ENCODE measurements around the gene RUNDC1.

The RUNDC1 gene

DNA sequence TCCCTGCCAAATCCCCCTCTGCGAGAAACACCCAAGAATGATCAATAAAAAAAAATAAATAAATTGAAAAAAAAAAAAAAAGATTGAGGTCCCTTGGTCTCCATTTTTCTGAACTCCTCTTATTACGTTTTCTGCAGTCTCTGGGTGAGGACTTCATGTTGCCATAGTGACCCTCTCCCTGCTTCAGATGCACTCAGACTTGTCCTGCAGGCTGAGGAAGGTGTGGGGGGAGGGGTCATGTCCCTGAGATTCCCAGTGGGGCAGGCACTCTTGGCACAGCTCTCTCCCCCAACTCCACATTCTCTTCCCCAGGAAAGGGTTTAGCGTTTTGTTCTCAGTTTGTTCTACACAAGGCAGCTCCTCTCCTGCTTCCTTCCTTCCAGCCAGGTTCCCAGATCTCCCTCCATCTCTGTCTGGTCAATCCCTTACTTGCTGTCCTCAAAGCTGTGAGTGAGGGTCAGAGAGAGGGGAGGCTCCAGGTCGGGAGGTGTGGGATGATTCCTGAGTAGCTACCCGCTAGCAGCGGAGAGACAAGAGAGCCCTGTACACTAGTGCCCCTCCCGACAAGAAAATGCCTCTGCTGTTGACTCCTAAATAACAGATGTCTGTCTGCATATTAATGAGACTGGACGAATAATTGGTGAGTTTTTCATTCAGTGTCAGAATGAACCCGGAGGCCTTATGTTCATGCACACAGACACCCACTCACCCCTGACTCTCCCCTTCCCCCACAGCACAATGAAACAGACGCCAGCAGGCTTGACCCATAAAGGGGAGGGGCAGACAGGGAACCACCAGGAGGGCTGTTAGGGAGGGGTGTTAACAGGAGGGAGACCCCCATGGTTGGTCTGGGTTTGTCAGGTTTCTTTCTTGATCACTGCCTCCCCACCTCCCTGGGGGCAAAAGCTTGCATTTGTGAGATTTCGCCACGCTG, 53.9 kb downstream of the RUNDC1 start:
- Histone ChIP-seq H3K4me1 (ENCODE audit: low read depth, poor library complexity, severe bottlenecking) (no peaks in the 10 kb centered on the region), H3K4me2 (no peak overlapping the region), H3K36me3 (ENCODE audit: insufficient read depth) (no peaks in the 10 kb centered on the region), H2AFZ (ENCODE audit: low read depth) (no peak overlapping the region), H3K9ac (no peak overlapping the region), H3K79me2 (ENCODE audit: insufficient read depth, low read depth) (no peaks in the 10 kb centered on the region), H3K27me3 (ENCODE audit: insufficient read depth, low read depth) (no peaks in the 10 kb centered on the region), H3K27ac (no peak overlapping the region), H4K20me1 (ENCODE audit: insufficient read depth) (no peaks in the 10 kb centered on the region), H3K4me3 (IDR thresholded peaks at IDR 0.05; ENCODE audit: insufficient read depth, low read depth, low read length) (no peak overlapping the region)
- no peak for TF ChIP-seq CTCF (conservative IDR thresholded peaks at IDR 0.05; ENCODE audit: low read depth, low read length)

DNA sequence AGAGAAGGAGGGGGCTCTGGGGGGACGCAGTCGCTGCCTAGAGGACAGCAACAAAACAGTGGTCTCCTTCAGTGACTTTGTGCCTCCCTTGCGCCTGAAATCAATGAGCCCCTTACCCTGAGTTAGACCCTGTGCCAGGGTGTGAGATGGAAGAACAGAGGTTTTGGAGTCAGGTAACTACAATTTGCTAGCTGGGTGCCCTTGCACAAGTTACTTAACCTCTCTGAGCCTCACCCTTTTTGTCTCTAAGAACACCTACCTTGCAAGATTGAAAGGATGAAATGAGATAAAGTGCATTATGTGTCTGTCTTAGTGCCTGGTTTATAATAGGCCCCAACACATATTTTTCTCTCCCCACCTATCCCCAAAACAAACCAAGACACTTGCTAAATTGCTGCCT, 54.5 kb downstream of the RUNDC1 start:
- no peak overlapping the region for H3K27ac ChIP-seq
- TF ChIP-seq CTCF (conservative IDR thresholded peaks at IDR 0.05; ENCODE audit: low read depth, low read length) = no peak
- no peak overlapping the region for H3K4me3 ChIP-seq (IDR thresholded peaks at IDR 0.05; ENCODE audit: insufficient read depth, low read depth, low read length)

DNA sequence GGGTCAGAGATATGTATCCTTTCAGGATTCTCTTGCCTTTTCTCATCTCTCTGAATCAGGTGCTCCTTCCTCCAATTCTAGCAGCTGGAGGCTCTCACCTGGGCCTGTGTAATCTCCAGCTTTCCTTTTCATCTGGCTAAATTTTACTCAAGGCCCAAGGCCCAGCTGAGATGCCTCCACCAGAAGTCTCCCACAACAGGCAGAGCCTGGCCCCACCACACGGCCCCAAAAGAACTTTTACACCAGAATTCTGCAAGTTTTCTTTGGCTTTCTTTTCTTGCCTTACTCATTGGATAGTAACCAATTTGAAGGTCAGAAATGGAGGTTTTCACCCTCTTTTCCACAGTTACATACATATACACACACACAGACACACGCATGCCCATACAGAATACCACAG, 59.3 kb downstream of the RUNDC1 start:
- H3K4me3 ChIP-seq (IDR thresholded peaks at IDR 0.05; ENCODE audit: insufficient read depth, low read depth, low read length) = no peak overlapping the region
- TF ChIP-seq CTCF (conservative IDR thresholded peaks at IDR 0.05; ENCODE audit: low read depth, low read length) = no peak
- H3K27me3 ChIP-seq (ENCODE audit: insufficient read depth, low read depth) = no peaks in the 10 kb centered on the region
- no peaks in the 10 kb centered on the region for H4K20me1 ChIP-seq (ENCODE audit: insufficient read depth)
- H3K4me2 ChIP-seq = no peak overlapping the region
- no peak overlapping the region for H3K27ac ChIP-seq
- H3K36me3 ChIP-seq (ENCODE audit: insufficient read depth) = no peaks in the 10 kb centered on the region
- peaks cover 13% of the 10 kb centered on the region for H3K4me1 ChIP-seq (ENCODE audit: low read depth, poor library complexity, severe bottlenecking)
- H3K79me2 ChIP-seq (ENCODE audit: insufficient read depth, low read depth) = no peaks in the 10 kb centered on the region
- no peak overlapping the region for H3K9ac ChIP-seq
- no peak overlapping the region for H2AFZ ChIP-seq (ENCODE audit: low read depth)

More for the DNA sequence above, 54.5 kb downstream of the RUNDC1 start:
- H3K4me1 ChIP-seq (ENCODE audit: low read depth, poor library complexity, severe bottlenecking) = no peaks in the 10 kb centered on the region
- no peak overlapping the region for H3K9ac ChIP-seq
- H3K4me2 ChIP-seq = no peak overlapping the region
- no peaks in the 10 kb centered on the region for H3K36me3 ChIP-seq (ENCODE audit: insufficient read depth)
- no peaks in the 10 kb centered on the region for H3K27me3 ChIP-seq (ENCODE audit: insufficient read depth, low read depth)
- H4K20me1 ChIP-seq (ENCODE audit: insufficient read depth) = no peaks in the 10 kb centered on the region
- H2AFZ ChIP-seq (ENCODE audit: low read depth) = no peak overlapping the region
- no peaks in the 10 kb centered on the region for H3K79me2 ChIP-seq (ENCODE audit: insufficient read depth, low read depth)

- no peak for TF ChIP-seq CTCF (conservative IDR thresholded peaks at IDR 0.05; ENCODE audit: low read depth, low read length)
- Histone ChIP-seq H3K4me1 (ENCODE audit: low read depth, poor library complexity, severe bottlenecking) (peaks cover 18% of the 10 kb centered on the region), H3K27me3 (ENCODE audit: insufficient read depth, low read depth) (no peaks in the 10 kb centered on the region), H3K4me3 (IDR thresholded peaks at IDR 0.05; ENCODE audit: insufficient read depth, low read depth, low read length) (no peak overlapping the region), H4K20me1 (ENCODE audit: insufficient read depth) (no peaks in the 10 kb centered on the region), H3K79me2 (ENCODE audit: insufficient read depth, low read depth) (no peaks in the 10 kb centered on the region), H2AFZ (ENCODE audit: low read depth) (no peak overlapping the region), H3K9ac (no peak overlapping the region), H3K4me2 (no peak overlapping the region), H3K36me3 (ENCODE audit: insufficient read depth) (no peaks in the 10 kb centered on the region), H3K27ac (no peak overlapping the region)
Observed at GRCh38 chr17:43040655-43041054, 60.3 kb downstream of the RUNDC1 start.
